Measurements from ENCODE around the gene TNFSF12.

DNA sequence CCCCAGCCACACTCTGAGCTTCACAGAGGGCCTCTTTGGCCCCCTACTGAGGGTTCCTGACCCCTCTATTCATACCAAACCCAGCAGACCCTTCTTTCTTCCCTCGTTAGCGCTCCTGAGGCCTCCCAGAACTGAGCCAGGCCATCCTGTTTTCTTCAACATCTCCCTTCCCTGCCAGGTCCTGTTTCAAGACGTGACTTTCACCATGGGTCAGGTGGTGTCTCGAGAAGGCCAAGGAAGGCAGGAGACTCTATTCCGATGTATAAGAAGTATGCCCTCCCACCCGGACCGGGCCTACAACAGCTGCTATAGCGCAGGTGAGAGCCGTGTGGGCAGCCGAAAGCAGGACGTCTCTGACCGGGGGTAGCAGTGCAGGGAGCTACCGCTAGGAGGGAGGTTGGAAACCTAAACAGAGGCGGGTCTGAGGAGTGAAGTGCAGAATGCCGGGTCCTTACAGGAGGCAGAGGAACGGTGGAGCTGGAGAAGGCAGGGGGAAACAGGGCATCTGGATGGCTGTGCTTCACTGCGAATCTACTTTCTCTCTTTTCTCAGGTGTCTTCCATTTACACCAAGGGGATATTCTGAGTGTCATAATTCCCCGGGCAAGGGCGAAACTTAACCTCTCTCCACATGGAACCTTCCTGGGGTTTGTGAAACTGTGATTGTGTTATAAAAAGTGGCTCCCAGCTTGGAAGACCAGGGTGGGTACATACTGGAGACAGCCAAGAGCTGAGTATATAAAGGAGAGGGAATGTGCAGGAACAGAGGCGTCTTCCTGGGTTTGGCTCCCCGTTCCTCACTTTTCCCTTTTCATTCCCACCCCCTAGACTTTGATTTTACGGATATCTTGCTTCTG is 11.5 kb downstream of the TNFSF12 start:
- TF ChIP-seq, protein P1, sequence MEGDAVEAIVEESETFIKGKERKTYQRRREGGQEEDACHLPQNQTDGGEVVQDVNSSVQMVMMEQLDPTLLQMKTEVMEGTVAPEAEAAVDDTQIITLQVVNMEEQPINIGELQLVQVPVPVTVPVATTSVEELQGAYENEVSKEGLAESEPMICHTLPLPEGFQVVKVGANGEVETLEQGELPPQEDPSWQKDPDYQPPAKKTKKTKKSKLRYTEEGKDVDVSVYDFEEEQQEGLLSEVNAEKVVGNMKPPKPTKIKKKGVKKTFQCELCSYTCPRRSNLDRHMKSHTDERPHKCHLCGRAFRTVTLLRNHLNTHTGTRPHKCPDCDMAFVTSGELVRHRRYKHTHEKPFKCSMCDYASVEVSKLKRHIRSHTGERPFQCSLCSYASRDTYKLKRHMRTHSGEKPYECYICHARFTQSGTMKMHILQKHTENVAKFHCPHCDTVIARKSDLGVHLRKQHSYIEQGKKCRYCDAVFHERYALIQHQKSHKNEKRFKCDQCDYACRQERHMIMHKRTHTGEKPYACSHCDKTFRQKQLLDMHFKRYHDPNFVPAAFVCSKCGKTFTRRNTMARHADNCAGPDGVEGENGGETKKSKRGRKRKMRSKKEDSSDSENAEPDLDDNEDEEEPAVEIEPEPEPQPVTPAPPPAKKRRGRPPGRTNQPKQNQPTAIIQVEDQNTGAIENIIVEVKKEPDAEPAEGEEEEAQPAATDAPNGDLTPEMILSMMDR (IDR thresholded peaks at IDR 0.05), result peak in 1 of 3 experiments; percentile 46
- TF ChIP-seq POLR2A (IDR thresholded peaks at IDR 0.05) (no peak), POLR2AphosphoS5 (IDR thresholded peaks at IDR 0.05; ENCODE audit: insufficient read depth in 1 of 2, low read depth in 1 of 2) (no peak)
